AG08396 (cell line): ENCODE data around the gene SLC16A3.
"Not testable (repeated sequence)": the region's sequence is repeated elsewhere in the genome, so short reads cannot be mapped to it uniquely, and the experiment has no call there.

Experiments used
- DNase-seq: peaks from one replicate; pipeline ENCODE4 v3.0.0; 2012; ENCODE audit warnings: low spot score, mixed read lengths

SLC16A3 gene

GRCh38 chr17:82247182-82247823, 18.5 kb downstream of the SLC16A3 start:
- DNase-seq = peak; percentile 60

- no peak for DNase-seq
Measured at GRCh38 chr17:82247856-82248671, 19.2 kb downstream of the SLC16A3 start.

- no peak for DNase-seq
Measured at GRCh38 chr17:82248815-82249674, 20.2 kb downstream of the SLC16A3 start.

GRCh38 chr17:82249896-82250581, 21.2 kb downstream of the SLC16A3 start:
- no peak for DNase-seq

- DNase-seq = no peak
Measured at GRCh38 chr17:82250868-82251500, 22.1 kb downstream of the SLC16A3 start.

GRCh38 chr17:82252511-82253178, 23.8 kb downstream of the SLC16A3 start:
- DNase-seq = no peak

- DNase-seq = no peak
Measured at GRCh38 chr17:82253179-82253544, 24.3 kb downstream of the SLC16A3 start.

- not testable (repeated sequence) for DNase-seq
Measured at GRCh38 chr17:82254096-82254495, 25.3 kb downstream of the SLC16A3 start.

GRCh38 chr17:82254746-82255145, 25.9 kb downstream of the SLC16A3 start:
- DNase-seq = not testable (repeated sequence)

- no peak for DNase-seq
Measured at GRCh38 chr17:82255402-82255972, 26.6 kb downstream of the SLC16A3 start.

GRCh38 chr17:82256242-82256885, 27.5 kb downstream of the SLC16A3 start:
- no peak for DNase-seq

- peak; percentile 44 for DNase-seq
Measured at GRCh38 chr17:82257473-82257872, 28.6 kb downstream of the SLC16A3 start.

GRCh38 chr17:82258555-82258954, 29.7 kb downstream of the SLC16A3 start:
- DNase-seq = no peak

- not testable (repeated sequence) for DNase-seq
Measured at GRCh38 chr17:82259972-82260961, 31.4 kb downstream of the SLC16A3 start.

- no peak for DNase-seq
Measured at GRCh38 chr17:82262344-82262743, 33.5 kb downstream of the SLC16A3 start.

- no peak for DNase-seq
Measured at GRCh38 chr17:82263641-82264040, 34.8 kb downstream of the SLC16A3 start.

GRCh38 chr17:82266142-82266541, 37.3 kb downstream of the SLC16A3 start:
- no peak for DNase-seq

- DNase-seq = peak; percentile 93
Measured at GRCh38 chr17:82267575-82268379, 38.9 kb downstream of the SLC16A3 start.
